NK-92 treated with Interleukin-12 subunit alpha and Interleukin-12 subunit beta, amount 100 ng/mL, for 24 hours (cell line): ENCODE results near the gene RHBDF2.

ENCODE experiments used
- DNase-seq: peaks from one replicate; lab custom pipeline; 2025; lab: John Stamatoyannopoulos, UW

RHBDF2 gene

DNA sequence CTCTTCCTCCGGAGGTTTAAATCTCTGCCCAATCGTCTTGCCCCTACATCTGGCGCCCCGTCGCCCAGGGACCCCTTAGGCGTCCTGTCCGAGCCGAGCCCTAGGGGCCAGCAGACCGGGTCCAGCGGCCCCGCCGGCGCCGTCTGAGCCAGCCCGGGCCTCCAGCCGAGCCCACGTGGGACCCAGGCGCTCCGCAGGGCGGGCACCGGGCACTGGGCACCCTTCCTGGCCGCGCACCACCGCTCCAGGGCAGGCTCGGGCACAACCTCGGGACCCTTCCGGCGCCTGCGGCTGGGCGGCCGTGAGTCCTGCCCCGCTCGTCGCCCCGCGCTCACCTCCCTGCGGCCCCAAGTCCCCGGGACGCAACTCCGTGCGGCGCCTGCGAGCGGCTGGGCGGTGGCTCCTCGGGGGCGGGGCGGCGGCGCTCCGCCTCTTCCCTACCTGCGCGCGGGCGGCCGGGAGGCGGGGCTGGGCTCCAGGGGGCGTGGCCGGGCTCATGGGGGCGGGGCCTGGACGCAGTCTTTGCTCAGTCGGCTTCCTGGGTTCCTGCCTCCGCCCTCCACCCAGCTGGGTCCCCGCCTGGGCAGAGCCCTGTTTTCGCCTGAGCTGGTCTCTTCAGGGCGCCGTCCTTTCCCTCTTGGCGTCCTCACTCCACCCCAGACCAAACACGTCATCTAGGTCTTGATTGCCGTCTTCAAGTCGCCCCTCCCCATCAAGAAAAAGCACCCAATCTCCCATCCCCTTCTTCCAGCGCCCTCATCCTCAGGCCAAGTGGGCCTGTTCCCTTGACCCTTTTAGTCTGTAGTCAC, at the start of gene RHBDF2:
Gene RHBDF2, minus strand, starts transcription at position 406 of the 809 bp plus-strand sequence. CDS start 19,899 bp downstream, outside the sequence.
- peak; percentile 86 for DNase-seq

DNA sequence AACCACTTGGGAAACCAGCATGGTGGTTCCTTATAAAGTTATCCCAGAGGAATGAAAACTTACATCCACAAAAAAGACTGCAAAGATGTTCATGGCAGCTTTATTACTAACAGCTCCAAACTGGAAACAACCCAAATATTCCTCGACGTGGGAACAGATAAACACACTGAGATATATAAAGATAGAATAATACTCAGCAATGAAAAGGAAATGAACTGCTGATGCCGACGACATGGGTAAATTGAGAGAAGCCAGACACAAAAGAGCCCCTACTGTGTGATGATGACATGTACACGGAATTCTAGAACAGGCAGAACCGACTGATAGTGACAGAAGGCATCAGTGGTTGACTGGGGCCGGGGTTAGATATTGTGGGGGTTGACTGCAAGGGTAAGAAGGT, 48.3 kb upstream of the RHBDF2 start:
- no peak for DNase-seq

DNA sequence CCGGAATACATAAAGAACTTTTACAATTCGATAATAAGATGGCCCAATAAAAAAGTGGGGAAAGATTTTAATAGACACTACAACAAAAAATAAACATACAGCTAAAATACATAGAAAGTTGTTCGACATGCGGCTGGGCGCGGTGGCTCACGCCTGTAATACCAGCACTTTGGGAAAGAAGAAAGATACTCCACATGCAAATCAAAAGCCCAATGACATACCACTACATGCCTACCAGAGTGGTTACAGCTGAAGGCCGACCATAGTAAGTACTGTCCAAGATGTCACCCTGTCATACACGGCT, 47.9 kb upstream of the RHBDF2 start:
- no peak for DNase-seq

DNA sequence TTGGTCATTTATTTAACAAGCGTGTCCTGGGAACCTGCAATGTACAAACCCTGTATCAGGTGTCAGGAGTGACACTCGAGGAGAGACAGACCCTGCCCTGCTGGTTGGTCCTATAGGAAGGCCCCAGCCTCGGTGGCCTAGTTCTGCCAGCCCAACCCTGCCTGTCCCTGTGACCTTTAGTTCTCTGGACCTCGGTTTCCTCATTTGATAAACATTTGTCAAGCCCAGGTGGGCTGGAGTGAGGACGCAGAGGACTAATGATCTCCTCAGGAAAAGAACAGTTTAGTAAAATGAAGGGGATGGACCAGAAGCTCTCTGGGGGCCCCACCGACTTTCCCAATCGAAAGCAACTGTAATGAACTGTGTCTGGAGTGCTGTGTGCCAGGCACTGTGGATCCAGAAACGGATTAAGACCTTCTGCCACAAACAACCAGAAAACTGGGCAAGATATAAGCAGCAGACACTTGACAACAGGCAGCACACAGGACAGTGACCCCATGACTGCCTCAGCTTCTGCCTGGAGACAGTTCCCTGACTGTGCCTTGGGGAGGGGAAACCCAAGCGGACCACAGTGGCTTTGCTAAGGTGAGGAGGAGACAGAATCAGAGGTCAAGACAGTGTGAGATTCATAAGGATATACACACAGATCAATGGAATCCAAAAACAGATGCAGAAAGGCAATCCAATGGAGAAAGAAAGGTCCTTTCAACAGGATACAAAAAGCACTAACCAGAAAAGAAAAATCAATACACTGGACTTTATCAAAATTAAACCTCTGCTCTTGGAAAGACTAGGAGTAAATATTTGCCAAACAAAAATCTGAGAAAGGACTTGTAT, 47.4 kb upstream of the RHBDF2 start:
- no peak for DNase-seq

DNA sequence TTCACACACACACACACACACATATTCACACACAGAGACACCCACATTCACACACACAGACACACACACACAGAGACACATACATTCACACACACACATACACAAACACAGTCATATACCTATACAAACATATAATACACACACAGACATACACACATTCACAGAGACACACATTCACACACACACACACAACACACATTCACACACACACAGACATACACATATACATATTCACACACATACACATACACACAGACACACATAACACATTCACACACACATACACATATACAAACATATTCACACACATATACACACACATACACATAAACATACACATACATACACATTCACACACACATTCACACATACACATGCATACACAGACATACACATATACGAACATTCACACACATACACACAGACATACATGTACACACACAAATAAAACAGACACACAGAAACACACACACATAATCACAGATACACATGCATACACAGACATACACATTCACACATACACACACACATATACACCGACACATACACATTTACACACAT, 46.5 kb upstream of the RHBDF2 start:
- no peak for DNase-seq

DNA sequence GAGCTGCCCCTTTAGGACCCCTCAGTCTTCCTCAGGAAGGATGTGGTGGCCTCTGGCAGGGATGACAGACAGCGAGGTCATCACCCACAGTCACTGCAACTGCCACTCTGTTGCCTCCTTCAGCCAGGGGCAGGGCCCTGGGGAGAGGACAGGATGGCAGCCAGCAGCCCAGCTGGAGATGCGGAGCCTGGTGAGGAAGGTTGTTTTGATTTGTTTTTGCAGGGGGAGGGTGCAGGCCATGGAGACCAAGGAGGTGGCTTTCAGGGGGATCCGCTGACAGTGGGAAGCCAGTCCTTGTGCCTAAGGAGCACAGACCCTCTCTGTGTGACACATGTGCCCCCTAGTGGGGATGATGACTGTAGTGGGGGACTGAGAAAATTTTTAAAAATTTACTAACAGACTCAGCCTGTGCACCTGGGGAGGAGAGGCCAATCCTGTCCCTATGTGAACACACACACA, 46.0 kb upstream of the RHBDF2 start:
- DNase-seq: peak; percentile 64

DNA sequence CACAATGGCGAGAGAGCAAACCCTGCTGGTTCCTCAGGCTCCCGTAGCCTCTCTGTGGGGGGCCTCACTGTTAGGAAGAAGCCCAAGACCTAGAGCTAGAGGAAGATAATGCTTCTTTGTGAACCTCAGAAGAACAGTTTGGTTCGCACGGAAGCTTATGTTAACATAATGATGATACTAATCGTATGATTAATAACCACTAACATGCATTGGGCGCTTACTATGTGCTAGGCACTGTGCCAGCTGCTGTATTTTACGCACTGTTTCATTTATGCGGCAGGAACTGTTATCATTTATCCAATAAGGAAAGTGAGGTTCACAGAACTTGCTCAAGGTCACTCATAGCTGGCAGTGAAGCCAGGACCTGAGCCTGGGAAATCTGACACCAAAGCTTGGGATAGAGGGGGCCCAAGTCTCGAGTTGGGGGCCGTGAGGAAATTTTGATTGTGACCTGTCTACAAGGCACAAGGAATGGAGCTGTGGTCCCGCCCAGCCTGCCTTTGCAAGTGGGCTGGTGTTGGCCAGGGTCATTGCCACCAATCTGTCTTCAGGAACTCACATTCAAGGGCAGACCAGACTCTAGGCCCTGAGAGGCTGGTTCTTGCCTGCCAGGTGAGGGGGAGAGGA, 45.4 kb upstream of the RHBDF2 start:
- no peak for DNase-seq

DNA sequence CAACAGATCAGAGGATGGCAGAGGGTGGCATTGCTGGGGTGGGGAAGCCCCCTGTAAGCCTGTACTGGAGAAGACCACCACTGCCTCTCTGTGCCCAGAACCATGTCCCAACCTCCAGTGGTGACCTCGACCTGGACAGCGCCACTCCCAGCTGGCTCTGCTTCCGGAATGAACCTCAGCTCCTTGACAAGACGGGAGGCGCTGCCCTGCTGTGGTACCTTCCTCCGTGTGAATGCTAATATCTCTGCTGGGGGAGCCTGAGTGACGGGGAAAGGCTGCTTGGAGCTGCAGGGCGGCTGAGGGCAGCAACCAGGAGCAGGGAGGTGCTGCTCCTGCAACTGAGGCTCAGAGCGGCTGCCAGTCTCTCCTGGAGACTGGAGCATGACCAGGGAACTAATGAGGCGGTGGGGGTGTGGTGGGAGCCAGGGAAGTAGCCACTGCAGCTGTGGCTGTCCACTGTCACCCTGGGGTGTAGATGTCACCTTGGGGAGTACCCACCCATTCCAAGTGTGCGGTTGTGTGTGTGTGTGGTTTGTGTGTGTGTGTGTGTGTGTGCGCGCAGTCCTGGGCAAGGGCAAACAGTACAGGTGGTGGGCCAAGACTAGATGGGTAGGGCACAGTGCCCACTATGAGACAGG, 44.8 kb upstream of the RHBDF2 start:
- DNase-seq: no peak

DNA sequence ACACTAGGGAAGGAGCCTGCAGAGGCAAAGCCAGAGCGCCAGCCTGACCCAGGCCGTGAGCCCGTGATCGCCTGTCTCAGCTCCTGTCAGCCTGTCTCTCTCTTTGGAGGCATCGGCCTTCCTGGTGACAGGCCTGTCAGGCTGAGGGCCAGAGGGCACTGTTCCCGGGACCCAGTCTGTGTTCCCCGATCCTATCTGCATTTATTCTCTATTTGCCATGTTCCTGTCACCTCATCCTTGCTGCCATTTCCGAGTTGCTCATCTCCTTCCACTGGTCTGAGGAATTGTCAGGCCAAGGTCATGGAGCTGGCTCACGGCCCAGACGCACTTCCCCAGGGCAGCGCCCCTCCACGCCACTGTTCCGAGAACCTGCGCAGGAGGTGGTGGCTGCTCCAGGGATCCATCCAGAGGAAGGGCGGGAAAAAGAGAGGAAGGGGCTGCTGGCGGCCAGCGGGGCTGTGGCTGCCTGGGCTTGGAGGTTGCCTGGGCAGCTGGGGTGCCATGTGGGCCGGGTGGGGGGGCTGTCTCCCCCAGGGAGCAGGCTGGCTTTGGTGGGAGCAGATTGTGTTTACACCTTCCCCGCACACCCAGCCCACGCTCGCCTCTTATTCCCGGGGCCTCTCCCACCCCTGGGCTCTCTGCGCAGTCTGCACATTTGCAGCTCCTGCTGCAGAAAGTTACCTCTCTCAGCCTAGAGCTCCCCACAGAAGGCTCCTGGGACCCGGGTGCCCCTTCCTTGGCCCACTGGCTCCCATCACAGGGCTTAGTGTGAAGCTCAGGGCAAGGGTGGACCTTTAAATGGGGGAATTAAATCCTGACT, 43.5 kb upstream of the RHBDF2 start:
- DNase-seq: no peak

DNA sequence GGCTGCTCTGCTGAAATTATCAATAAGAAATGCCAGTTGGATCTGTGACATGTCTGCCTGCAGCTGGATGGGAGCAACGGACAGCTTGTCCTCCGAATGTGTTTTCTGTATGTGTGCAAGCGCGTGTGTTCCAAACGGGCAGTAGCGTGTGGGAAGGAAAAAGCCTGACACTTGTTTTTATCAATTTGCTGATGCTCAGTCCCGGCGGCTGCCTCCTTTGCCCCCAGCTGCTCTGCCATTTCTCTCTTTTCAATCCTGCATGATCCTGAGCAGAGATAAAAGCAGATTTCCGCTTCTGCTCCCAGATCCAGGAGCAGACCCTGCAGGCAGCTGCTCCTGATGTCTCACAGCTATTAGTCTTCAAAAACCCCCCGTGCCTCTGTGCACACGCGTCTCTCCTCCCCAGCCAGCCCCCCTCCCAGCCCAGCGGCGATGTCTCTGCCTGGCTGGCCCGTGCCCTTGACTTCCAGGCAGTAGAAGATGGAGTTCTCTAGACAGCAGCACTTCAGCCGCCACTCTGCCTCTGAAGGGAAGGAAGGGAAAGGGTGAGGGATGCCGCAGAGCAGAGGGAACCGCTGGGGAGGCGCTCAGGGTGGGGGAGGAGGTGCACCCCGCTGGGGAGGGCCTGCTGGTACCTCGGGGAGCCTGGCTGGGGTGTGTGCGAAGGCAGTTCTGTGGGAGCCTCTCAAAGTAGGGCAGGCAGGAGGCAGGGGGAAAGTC, 42.8 kb upstream of the RHBDF2 start:
- DNase-seq: no peak

DNA sequence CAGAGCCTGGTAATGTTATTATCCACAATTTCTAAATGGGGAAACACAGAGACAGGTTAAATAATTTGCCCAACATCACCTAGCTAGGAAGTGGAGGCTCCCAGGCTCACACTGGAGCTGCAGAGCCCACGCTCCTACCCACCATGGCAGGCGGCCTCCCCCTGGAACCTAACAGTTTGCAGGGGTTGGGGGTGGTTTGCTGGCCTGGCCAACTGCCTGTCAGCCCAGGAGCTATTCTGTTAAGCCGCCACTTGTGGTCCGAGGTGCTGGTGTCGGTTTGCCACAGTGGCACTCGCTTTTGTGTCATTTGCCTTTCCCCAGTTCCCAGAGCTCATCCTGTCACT, 42.2 kb upstream of the RHBDF2 start:
- DNase-seq: no peak

DNA sequence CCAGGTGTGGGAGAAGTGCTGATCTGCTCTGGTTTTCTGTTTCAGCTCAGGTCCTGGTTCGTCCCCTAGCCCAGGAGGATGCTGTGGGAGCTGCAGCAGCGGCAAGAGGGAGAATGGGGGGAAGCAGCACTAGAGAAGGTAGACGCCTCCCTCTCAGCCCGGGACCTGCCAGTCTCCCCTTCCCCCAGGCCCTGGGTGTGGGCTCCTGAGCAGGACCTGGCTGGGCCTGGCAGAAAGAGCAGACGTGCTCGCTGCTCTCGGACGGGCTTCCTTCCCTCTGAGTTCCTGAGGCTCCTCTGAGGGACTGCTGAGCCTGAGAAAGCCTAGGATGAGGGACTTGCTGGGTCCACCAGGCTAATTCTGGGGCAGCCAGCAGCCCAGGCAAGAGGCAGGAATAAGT, 41.8 kb upstream of the RHBDF2 start:
- no peak for DNase-seq

DNA sequence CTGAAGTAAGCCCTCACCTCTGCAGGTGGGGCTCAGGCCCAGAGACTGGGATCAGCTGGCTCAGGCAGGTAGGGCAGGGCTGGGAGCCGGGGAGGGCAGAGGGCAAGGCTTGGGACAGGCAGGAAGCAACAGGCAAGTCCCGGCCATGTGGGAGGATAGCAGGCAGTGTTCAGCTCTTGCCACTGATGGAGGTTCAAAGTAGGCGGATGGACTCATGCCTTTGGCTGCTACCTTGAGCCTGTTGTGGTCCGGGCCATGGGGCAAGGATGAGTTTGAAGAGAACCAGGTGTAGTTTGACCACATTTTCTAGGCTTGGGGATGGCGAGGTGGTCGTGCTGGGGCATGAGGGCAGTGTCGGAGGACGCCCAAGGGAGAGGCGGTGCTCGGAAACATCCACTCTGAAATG, 41.3 kb upstream of the RHBDF2 start:
- no peak for DNase-seq

DNA sequence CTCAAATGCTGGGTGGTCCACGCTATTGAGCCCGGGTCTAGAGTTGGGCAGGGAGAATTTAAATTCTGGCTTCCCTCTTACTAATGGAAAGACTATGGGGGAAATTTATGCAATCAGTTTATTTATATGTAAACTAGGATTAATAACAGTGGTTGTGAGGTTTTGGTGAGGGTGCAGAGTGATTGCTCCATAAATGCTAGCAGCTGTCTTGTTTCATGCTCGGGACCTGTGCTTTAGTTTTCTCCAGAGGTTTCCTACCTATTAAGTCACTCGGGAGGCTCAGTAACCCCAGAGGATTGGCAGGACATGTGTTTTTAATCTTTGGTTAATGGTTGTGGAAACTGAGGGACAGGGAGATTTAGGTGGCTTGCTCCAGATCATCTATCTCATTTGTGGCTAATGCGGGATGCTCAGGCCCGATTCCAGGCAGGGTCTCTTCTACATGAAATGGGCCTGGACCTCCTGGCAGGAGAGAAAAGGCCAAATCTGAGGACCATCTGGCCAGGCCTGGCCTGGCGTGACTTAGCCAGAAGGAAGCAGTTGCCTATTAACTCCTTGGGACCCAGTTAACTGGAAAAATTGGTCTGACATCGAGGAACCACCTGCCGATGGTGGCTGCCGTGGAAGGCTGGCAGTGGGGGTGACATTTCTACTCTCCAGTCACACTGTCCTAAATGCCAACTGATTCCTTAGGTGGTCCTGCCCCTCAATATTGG, 40.7 kb upstream of the RHBDF2 start:
- DNase-seq: no peak

DNA sequence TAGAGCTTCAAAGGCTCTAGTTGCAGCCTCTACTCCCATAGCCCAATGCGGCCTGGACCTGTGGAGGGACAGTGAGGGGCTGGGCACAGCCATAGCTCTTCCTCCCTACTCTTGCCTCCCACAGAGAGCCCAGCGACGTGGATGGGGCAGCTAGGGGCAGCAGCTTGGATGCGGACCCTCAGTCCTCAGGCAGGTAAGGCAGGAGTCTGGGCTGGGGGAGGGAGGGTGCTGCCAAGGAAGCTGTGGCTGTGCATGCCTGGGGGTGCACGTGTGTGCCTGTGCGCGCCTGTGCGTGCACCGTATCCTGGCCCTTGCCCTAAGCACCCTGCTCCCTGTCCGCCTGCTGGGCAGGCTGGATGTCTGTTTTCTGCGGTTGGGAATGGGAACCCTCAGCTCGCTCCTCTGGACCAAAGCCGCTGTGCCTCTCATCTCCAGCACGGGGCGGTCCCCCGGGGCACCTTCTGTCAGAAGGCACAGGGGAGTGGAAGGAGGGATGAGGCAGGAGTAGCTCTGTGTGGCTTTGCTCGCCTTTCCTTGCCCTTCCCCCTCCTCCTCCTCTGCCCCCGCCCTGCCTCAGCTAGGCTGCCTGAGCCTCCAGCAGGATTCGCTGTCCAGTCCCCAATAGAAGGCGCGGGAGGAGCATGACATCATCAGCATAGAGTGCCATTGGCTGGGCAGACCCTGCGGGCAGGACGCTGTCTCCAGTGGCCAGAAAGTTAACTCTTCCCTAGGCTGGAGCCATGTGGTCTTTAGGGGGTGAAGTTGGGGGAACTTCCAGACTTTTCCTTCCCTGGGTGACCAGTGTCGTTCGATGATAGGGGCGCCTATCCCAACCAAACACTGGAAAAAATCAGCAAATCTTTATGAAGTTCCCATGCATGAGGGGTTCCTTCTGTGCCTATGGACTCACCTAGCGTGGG, 39.4 kb upstream of the RHBDF2 start:
- DNase-seq: no peak

DNA sequence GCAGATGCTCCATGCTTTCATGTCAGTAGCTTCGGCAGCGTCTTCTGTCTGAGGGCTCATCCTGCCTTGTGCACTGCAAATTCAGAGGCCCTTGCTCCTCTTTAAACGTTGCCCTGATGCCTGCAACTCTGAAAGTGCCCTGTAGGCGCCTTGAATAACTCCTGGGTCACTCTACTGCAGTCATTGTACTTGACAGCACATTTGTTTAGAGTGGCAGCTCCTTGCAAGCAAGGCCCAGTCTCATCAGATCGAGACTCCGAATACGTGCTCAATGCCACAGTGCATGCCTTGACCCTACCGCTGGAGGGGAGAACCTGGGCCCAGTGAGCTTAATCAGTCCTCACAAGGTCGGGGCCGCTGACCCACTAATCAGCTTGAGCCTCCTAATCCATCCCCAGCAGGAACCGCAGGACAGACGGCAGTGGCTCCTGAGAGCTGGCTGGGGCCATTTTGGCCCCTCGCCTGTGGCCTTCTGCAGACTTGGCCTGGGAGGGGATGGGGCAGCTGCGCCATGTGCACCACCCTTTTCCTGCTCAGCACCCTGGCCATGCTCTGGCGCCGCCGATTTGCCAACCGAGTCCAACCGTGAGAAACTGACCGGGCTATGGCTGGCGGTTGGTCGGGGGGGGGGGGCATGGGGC, 38.5 kb upstream of the RHBDF2 start, which contains the start of gene PRCD:
Gene PRCD, plus strand, starts transcription at position 414 of the 641 bp plus-strand sequence. Its CDS starts 98 bp downstream, at position 512.
- DNase-seq: no peak

DNA sequence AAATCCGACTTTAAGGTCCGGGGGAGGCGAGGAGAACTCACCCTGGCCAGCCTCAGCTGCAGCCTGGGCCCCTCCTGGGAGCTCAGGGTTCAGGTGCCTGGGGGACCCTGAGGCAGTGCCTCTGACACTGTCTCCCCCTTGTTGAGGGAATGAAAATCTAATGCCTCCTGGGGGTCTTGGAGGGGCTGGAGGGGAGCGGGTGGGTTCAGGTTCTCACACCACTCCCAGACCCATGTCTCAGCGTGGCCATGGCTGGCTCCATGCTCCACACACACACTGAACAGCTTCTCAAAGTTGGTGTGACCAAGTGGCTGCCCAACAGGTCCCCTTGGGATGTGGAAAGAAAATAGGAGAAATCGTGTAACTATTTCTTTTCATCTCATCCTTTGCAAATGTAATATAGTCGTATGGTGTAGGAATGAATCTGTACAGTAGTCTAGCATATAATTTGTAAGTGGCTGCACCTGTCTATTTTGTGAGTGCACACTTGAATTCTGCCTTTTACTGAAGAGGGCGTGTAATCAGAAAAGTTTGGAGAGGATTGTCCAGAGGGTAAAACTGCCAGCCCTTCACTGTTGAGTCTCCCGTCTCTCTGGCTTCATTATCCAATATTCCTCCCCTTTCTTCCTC, 37.8 kb upstream of the RHBDF2 start:
- DNase-seq: no peak
